ENCODE data around the gene CERS1.
A peak's percentile ranks its signal among the peaks of the same experiment; 100 is the strongest.

The CERS1 gene

GRCh38 chr19:18894254-18895037 lies 1.5 kb downstream of the CERS1 start:
- TF ChIP-seq CEBPB (IDR thresholded peaks at IDR 0.05) (no peak), YY1 (IDR thresholded peaks at IDR 0.05; ENCODE audit: low read depth) (no peak)

DNA sequence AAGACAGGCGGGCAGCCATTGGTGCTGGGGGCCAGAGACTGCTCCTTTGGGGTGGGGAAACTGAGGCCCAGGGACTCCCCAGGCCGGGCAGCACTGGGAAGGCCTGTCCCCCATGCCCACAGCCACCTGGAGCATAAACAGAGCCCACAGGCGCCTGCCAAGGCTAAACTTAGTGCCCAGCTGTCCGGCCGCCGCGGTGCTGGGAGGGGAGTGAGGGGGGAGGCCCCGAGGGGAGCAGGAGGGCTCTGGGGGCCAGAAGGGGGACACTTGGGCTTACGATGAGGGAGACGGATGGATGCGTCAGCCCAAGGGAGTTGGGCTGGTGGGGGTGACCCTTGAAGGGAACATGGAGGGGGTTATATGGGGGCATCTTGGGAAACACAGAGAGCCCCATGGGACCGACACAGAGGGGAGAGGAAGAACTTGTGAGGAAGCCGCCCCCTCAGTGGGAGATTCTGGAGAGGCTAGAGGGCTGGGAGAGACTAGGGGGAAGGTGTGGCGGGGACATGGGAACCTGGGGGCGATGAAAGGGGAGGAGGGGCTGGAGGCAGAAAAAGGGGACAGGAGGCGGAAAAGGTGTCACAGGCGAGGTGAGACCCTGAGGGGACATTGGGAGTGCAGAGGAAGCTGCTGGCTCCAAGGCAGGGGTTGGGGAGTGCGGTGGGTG lies 2.2 kb downstream of the CERS1 start:
- no peak for TF ChIP-seq TEAD4 (IDR thresholded peaks at IDR 0.05)
- TF ChIP-seq NFIC (IDR thresholded peaks at IDR 0.05), result no peak
- TF ChIP-seq CREB1 (IDR thresholded peaks at IDR 0.05; ENCODE audit: low read depth), result no peak
- TF ChIP-seq RAD21 (IDR thresholded peaks at IDR 0.05; ENCODE audit: low read depth), result no peak
- TF ChIP-seq FOXM1 (IDR thresholded peaks at IDR 0.05; ENCODE audit: borderline replicate concordance, low read depth), result no peak
- TF ChIP-seq USF1 (IDR thresholded peaks at IDR 0.05), result no peak
- no peak for TF ChIP-seq TCF12 (IDR thresholded peaks at IDR 0.05; ENCODE audit: low read depth)
- no peak for TF ChIP-seq EGR1 (IDR thresholded peaks at IDR 0.05)
- no peak for TF ChIP-seq REST (IDR thresholded peaks at IDR 0.05; ENCODE audit: low read depth)
- no peak for TF ChIP-seq YY1 (IDR thresholded peaks at IDR 0.05; ENCODE audit: low read depth)

- TF ChIP-seq CREB1 (IDR thresholded peaks at IDR 0.05; ENCODE audit: low read depth) (no peak), FOXM1 (IDR thresholded peaks at IDR 0.05; ENCODE audit: borderline replicate concordance, low read depth) (no peak)
Measured at GRCh38 chr19:18889949-18890745, 5.8 kb downstream of the CERS1 start.

DNA sequence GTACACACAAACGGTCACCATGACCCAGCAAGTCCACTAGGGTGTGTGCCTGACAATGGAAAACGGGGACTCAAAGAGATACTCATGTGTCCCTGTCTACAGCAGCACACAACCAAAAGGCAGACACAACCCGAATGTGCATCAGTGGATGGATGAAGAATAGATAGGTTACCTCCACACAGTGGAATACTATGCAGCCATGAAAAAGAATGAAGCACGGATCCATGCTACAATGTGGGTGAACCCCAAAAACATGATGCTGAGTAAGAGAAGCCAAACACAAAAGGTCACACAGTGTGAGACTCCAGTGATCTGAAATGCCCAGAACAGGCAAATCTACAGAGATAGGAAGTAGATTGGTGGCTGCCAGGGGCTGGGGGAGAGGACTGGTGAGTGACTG lies 9.0 kb downstream of the CERS1 start:
- TF ChIP-seq NFIC (IDR thresholded peaks at IDR 0.05) (no peak), CREB1 (IDR thresholded peaks at IDR 0.05; ENCODE audit: low read depth) (no peak), TCF12 (IDR thresholded peaks at IDR 0.05; ENCODE audit: low read depth) (no peak)

- TF ChIP-seq EP300 (IDR thresholded peaks at IDR 0.05; ENCODE audit: borderline replicate concordance) (no peak), USF1 (IDR thresholded peaks at IDR 0.05) (no peak), YY1 (IDR thresholded peaks at IDR 0.05; ENCODE audit: low read depth) (no peak), CREB1 (IDR thresholded peaks at IDR 0.05; ENCODE audit: low read depth) (no peak), ZBTB7A (IDR thresholded peaks at IDR 0.05; ENCODE audit: low read depth) (no peak), FOXM1 (IDR thresholded peaks at IDR 0.05; ENCODE audit: borderline replicate concordance, low read depth) (no peak), NFIC (IDR thresholded peaks at IDR 0.05) (no peak), TCF12 (IDR thresholded peaks at IDR 0.05; ENCODE audit: low read depth) (no peak), EGR1 (IDR thresholded peaks at IDR 0.05) (no peak)
- TF ChIP-seq, protein P1, sequence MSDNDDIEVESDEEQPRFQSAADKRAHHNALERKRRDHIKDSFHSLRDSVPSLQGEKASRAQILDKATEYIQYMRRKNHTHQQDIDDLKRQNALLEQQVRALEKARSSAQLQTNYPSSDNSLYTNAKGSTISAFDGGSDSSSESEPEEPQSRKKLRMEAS (IDR thresholded peaks at IDR 0.05), result no peak
Measured at GRCh38 chr19:18883526-18884304, 12.2 kb downstream of the CERS1 start.

- TF ChIP-seq RAD21 (IDR thresholded peaks at IDR 0.05; ENCODE audit: low read depth) (no peak), EGR1 (IDR thresholded peaks at IDR 0.05) (no peak), TCF12 (IDR thresholded peaks at IDR 0.05; ENCODE audit: low read depth) (no peak), EP300 (IDR thresholded peaks at IDR 0.05; ENCODE audit: borderline replicate concordance) (no peak), YY1 (IDR thresholded peaks at IDR 0.05; ENCODE audit: low read depth) (no peak), TAF1 (IDR thresholded peaks at IDR 0.05; ENCODE audit: low read depth) (no peak)
Measured at GRCh38 chr19:18881491-18881890, 14.5 kb downstream of the CERS1 start.

DNA sequence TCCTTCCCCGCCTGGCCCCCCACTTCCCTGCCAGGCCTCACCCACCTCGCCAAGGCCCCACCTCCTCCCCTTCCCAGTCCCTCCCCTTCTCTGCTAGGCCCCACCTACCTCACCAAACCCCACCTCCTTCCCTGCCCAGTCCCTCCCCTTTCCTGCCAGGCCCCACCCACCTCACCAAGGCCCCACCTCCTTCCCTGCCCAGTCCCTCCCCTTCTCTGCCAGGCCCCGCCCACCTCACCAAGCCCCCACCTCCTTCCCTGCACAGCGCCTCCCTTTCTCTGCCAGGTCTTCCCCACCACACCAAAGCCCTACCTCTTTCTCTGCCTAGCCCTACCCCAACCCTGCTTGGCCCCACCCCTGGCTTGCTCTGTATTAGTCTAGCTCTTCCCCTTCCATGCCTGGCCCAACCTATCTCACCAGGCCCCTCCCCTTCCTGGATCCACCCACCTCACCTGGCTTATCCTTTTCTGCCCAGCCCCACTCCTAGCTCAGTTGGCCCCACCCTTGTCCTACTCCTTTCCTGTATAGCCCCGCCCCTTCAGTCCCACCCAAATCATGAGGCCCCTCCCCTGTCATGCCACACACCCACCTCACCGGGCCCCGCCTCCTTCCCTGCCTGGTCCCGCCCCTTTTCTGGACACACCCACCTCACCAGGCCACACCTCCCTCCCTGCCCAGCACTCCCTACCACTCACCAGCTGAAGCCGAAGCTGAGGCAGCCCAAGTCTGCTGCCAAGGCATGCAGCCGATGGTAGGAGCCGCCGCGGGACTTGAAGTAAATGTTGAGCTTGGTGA lies 16.2 kb downstream of the CERS1 start:
- TF ChIP-seq RAD21 (IDR thresholded peaks at IDR 0.05; ENCODE audit: low read depth) (peak; percentile 14; the same call in 1 of the 2 replicates), EGR1 (IDR thresholded peaks at IDR 0.05) (no peak), TEAD4 (IDR thresholded peaks at IDR 0.05) (no peak), ZBTB7A (IDR thresholded peaks at IDR 0.05; ENCODE audit: low read depth) (no peak), FOXM1 (IDR thresholded peaks at IDR 0.05; ENCODE audit: borderline replicate concordance, low read depth) (no peak), TCF12 (IDR thresholded peaks at IDR 0.05; ENCODE audit: low read depth) (no peak), NFIC (IDR thresholded peaks at IDR 0.05) (no peak), CREB1 (IDR thresholded peaks at IDR 0.05; ENCODE audit: low read depth) (no peak), CEBPB (IDR thresholded peaks at IDR 0.05) (no peak), EP300 (IDR thresholded peaks at IDR 0.05; ENCODE audit: borderline replicate concordance) (no peak)
- TF ChIP-seq, protein P1 (IDR thresholded peaks at IDR 0.05), result peak; percentile 62
